GM21576 (cell line): ENCODE data around the gene TMEM190.
A peak's percentile ranks its signal among the peaks of the same experiment; 100 is the strongest.
"Not testable (repeated sequence)": the region's sequence is repeated elsewhere in the genome, so short reads cannot be mapped to it uniquely, and the experiment has no call there.

ENCODE experiments used
- ATAC-seq: cut with Tn5 transposase; IDR thresholded peaks from one replicate; pipeline ENCODE4 v1.9.1; 2021; ENCODE audit warnings: mild to moderate bottlenecking, moderate library complexity; ENCODE audit not compliant: unreplicated experiment

Gene TMEM190

GRCh38 chr19:55389386-55390317 lies 13.0 kb downstream of the TMEM190 start:
- ATAC-seq: no peak

GRCh38 chr19:55390461-55390880 lies 13.8 kb downstream of the TMEM190 start:
- no peak for ATAC-seq

- ATAC-seq: no peak
These were observed 14.6 kb downstream of the TMEM190 start for GRCh38 chr19:55391191-55391670.

- ATAC-seq: no peak
These were observed 15.3 kb downstream of the TMEM190 start for GRCh38 chr19:55391702-55392615.

GRCh38 chr19:55392820-55393761 lies 16.5 kb downstream of the TMEM190 start:
- no peak for ATAC-seq

- ATAC-seq: no peak
These were observed 21.7 kb downstream of the TMEM190 start for GRCh38 chr19:55398200-55398925.

- no peak for ATAC-seq
These were observed 23.9 kb downstream of the TMEM190 start for GRCh38 chr19:55400281-55401087.

- ATAC-seq: not testable (repeated sequence)
These were observed 24.8 kb downstream of the TMEM190 start for GRCh38 chr19:55401390-55401789.

GRCh38 chr19:55402509-55402908 lies 25.9 kb downstream of the TMEM190 start:
- ATAC-seq: no peak

- no peak for ATAC-seq
These were observed 29.0 kb downstream of the TMEM190 start for GRCh38 chr19:55405638-55406037.

GRCh38 chr19:55406091-55406825 lies 29.6 kb downstream of the TMEM190 start:
- ATAC-seq: no peak

- no peak for ATAC-seq
These were observed 30.4 kb downstream of the TMEM190 start for GRCh38 chr19:55406826-55407549.

- peak; percentile 66 for ATAC-seq
These were observed 30.8 kb downstream of the TMEM190 start, which contains the start of gene UBE2S for GRCh38 chr19:55407550-55407799. TSS of gene UBE2S (minus strand) at chr19:55407788. CDS start at chr19:55407589, 199 bp downstream.

GRCh38 chr19:55407800-55408532 lies 31.3 kb downstream of the TMEM190 start:
- peak; percentile 80 for ATAC-seq

- ATAC-seq: no peak
These were observed 31.9 kb downstream of the TMEM190 start for GRCh38 chr19:55408533-55408872.

GRCh38 chr19:55409179-55409578 lies 32.6 kb downstream of the TMEM190 start:
- ATAC-seq: not testable (repeated sequence)

GRCh38 chr19:55410168-55410567 lies 33.5 kb downstream of the TMEM190 start:
- no peak for ATAC-seq
